Epithelial cell of proximal tubule (primary cell): ENCODE results near the gene NEK7. TPM values are rescaled to one million over a fixed set of nuclear protein-coding genes. Genes with fewer than 3 reads are reported as not detected.
A peak's percentile ranks its signal among the peaks of the same experiment; 100 is the strongest.

Experiments used
- DNase-seq: peaks from one replicate; pipeline ENCODE4 v3.0.0-alpha.2; 2011; ENCODE audit warnings: low read depth
- H3K4me3 ChIP-seq: 2 replicates; pipeline ENCODE4 v1.5.1; 2011; ENCODE audit warnings: low read depth, mild to moderate bottlenecking, low read length
- total RNA-seq: library from RNA; depleted of rRNA; stranded (reverse); fragments of >200 nt; gene quantifications from 2 replicates; pipeline ENCODE4 v1.2.3, GENCODE V29; 2015
- TF ChIP-seq, protein P1 (sequence below): conservative IDR thresholded peaks from 2 replicates; pipeline ENCODE4 v1.5.1; 2012; ENCODE audit warnings: low read depth, mild to moderate bottlenecking, low read length

Gene NEK7
- total RNA-seq, 1 donor from 2014 or later: 20.5 TPM

DNA sequence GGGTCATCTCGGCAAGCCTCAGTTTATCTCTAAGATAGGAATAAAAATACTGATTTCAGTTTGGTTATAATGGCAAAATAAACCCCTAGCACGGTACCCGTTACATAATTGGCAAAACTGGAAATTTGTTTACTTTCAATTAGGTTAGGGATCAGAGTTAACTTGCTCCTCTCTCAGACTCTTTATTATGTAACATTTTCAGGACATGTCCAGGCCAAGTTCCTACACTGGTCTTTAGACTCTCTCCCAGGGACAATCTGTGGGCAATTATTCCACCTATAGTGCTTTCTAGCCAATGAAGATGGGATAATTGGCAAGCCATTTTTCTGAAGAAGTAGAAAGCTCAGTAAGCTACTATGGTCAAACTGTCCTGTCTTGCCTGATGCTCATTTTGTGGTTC is 189.4 kb downstream of the NEK7 start:
- TF ChIP-seq, protein P1, sequence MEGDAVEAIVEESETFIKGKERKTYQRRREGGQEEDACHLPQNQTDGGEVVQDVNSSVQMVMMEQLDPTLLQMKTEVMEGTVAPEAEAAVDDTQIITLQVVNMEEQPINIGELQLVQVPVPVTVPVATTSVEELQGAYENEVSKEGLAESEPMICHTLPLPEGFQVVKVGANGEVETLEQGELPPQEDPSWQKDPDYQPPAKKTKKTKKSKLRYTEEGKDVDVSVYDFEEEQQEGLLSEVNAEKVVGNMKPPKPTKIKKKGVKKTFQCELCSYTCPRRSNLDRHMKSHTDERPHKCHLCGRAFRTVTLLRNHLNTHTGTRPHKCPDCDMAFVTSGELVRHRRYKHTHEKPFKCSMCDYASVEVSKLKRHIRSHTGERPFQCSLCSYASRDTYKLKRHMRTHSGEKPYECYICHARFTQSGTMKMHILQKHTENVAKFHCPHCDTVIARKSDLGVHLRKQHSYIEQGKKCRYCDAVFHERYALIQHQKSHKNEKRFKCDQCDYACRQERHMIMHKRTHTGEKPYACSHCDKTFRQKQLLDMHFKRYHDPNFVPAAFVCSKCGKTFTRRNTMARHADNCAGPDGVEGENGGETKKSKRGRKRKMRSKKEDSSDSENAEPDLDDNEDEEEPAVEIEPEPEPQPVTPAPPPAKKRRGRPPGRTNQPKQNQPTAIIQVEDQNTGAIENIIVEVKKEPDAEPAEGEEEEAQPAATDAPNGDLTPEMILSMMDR: no peak
- no peak overlapping the region for H3K4me3 ChIP-seq
- DNase-seq: no peak

DNA sequence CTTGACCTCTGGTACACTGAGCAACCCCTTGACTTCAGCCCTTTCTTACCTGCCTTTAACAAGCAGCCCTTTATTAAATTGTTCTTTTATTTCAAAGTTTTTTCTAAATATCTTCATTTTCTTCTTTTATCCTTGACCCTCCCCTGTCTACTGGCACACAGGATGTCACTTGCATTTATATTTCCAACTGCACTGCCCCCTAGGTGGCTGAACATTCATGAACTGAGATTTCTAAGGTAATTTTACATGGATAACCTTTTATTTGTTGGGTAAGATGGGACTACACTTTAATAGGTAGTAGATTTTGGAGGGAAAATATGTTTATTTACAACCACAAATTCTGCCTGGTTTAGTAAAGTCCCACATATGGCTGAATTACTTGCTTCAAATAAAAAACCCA is 193.7 kb downstream of the NEK7 start:
- TF ChIP-seq, protein P1: peak; percentile 39
- H3K4me3 ChIP-seq: no peak overlapping the region
- no peak for DNase-seq

DNA sequence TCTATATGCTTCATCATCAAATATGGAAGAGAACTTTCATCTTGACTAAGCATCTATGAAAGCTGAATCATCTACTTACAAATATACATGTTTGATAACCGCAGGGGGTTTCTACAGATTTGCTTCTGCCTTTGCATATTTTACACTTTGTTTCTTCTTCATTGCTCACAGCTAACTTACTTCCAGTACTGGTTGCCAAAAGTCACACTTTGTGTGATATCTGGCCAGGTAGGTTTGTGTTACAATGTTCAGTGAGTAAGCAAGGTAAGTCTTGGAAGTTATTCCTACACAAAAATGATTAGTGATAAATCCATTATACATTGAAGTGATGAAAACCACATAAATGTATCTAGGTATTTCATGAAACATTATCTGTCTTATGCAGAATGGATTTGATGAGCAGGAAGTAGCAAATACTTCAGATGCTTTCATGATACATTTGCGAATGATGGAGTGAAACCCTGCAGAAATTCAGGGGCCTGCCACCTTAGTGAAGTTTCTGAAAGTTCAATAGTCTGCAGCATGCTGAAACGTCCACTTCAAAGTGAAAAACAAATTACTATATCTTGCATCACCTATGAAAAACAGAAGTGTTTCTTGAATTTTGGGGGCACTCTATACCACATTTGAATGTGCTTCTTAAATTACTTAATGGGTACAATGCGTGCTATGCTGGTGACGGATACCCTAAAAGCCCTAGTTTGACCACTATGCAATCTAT is 196.3 kb downstream of the NEK7 start:
- TF ChIP-seq, protein P1: no peak
- DNase-seq: no peak
- H3K4me3 ChIP-seq: no peak overlapping the region

DNA sequence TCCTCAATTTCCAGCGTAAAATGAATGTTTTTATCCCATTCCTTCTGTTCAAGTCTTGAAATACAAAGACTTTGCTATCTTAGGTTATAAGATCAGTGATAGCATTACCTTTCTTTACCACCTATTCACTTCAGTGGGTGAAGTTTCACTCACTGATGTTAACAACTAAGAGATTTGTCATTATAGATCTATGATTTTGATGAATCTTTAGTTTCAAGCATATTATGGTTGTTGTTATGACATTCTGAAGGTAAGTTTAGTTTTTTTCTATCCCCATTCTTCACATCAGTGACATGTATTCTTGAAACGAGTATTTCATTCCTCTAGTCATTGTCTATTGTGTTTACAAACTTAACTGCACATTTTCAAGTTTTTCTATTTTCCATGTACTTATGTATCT is 201.1 kb downstream of the NEK7 start:
- H3K4me3 ChIP-seq: no peak overlapping the region
- TF ChIP-seq, protein P1: no peak
- DNase-seq: no peak

DNA sequence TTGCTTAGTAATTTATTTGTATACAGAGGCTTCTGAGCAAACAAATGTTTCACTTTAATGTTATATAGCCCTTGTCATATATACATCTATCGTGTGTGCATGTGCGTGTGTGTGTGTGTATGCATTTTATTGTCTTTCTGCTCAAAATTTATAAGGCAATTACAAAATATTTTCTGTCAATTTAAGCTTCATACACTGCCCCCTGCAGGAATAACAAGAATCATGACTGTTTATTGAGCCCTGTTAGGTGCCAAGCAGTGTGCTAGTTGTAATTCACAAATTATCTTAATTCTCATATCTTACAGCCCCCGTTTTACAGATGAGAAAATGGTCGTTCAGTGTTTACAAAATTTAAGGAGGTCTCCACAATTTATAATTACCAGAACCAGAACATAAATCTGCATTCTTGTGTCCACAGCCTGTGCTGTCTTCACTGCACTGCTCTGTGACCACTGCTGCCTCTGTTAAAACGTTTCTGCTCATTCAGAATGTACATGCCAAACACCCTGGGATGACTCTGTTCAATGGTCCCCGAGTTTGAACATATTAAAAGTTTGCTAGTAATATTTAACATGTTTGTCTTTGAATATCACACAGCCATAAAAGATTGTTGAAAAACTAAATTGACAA is 202.3 kb downstream of the NEK7 start:
- TF ChIP-seq, protein P1: peak; percentile 60
- no peak for DNase-seq
- no peak overlapping the region for H3K4me3 ChIP-seq

DNA sequence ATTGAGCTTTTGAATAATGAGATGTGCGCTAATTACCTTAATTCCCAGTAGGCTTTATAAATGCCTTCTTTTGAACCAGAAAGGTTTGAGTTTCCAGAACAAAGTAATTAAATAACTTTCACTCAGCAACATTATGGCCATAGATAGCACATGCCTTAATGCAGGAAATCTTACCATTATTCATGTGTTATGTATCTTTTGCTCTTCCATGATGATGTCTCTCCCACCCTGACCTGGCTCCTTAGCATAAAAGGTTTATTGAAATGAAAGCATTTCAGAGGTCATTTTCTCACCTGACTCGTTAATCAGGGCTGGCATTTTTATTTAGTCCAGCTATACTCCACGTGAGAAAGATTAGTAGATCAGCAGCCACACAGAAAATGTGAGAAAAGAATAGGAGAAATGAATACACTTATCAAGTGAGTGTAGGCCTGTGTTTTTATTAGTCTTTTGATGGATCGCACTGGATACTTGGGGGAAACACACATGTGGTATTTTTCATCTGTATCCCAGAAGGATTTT is 203.5 kb downstream of the NEK7 start:
- H3K4me3 ChIP-seq: no peak overlapping the region
- TF ChIP-seq, protein P1: no peak
- no peak for DNase-seq

DNA sequence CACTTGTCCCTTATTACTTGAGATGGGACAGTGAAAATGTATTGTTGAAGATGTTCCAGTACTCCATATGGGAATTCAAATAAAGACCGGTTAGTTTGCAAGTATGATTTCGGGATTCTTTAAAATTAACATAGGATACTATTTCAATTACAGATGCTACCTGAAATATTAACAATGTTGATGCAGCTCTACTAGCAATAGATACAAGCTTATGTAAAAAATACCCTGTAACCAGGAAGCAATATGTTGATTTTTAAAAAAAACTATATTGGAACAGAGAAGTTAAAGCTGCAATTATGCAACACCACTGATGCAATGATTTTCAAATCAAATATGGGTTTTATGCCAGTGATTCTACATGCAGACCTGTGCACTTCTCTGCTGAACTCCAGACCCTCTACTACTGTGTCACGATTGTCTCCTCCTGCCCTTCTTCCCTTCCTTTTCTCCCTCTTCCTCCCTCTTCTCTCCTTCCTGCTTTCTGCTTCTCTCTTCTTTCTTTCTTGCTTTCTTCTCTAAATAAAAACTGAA is 204.5 kb downstream of the NEK7 start:
- TF ChIP-seq, protein P1: no peak
- H3K4me3 ChIP-seq: no peak overlapping the region
- DNase-seq: no peak
